Measurements from ENCODE around the gene SIRPA. TPM values are rescaled to one million over a fixed set of nuclear protein-coding genes. Genes with fewer than 3 reads are reported as not detected.

Gene SIRPA
- total RNA-seq, 1 donor from 2014 or later, result 6.8 TPM

DNA sequence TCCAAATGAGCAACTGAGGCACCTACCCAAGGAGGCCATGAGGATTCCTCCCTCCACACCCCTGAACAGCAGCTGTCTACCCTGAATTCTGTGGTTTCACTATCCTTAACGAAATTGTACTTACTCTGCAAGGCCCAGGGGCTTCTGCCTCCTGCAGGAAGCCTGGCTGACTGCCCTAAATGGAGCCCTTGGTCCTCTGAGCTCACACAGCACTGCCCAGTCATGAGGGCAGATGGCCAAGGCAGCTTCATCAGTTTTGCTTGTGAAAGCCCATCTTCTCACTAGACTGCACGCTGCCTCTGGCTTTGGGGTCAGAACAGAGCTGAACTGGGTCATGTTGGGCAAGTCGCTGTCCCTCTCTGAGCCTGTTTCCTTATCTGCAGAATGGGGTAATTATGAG, 26.4 kb upstream of the SIRPA start:
- no peak overlapping the region for H3K4me3 Mint-ChIP-seq
- no peak overlapping the region for H3K27ac Mint-ChIP-seq
- TF ChIP-seq, protein P1, sequence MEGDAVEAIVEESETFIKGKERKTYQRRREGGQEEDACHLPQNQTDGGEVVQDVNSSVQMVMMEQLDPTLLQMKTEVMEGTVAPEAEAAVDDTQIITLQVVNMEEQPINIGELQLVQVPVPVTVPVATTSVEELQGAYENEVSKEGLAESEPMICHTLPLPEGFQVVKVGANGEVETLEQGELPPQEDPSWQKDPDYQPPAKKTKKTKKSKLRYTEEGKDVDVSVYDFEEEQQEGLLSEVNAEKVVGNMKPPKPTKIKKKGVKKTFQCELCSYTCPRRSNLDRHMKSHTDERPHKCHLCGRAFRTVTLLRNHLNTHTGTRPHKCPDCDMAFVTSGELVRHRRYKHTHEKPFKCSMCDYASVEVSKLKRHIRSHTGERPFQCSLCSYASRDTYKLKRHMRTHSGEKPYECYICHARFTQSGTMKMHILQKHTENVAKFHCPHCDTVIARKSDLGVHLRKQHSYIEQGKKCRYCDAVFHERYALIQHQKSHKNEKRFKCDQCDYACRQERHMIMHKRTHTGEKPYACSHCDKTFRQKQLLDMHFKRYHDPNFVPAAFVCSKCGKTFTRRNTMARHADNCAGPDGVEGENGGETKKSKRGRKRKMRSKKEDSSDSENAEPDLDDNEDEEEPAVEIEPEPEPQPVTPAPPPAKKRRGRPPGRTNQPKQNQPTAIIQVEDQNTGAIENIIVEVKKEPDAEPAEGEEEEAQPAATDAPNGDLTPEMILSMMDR (IDR thresholded peaks at IDR 0.05; ENCODE audit: unreplicated experiment), result no peak
- no peaks in the 10 kb centered on the region for H3K4me1 Mint-ChIP-seq
- peaks cover 4% of the 10 kb centered on the region for H3K9me3 Mint-ChIP-seq
- DNase-seq (ENCODE audit: low spot score in 2 of 2, unreplicated experiment in 2 of 2), result no peak
- peaks cover 24% of the 10 kb centered on the region for H3K27me3 Mint-ChIP-seq (ENCODE audit: low read depth)
- no peaks in the 10 kb centered on the region for H3K36me3 Mint-ChIP-seq

GRCh38 chr20:1870323-1870722, 24.9 kb upstream of the SIRPA start:
- H3K4me1 Mint-ChIP-seq, result no peaks in the 10 kb centered on the region
- H3K36me3 Mint-ChIP-seq, result no peaks in the 10 kb centered on the region
- TF ChIP-seq, protein P1 (IDR thresholded peaks at IDR 0.05; ENCODE audit: unreplicated experiment), result no peak
- no peak overlapping the region for H3K27ac Mint-ChIP-seq
- H3K27me3 Mint-ChIP-seq (ENCODE audit: low read depth), result peaks cover 18% of the 10 kb centered on the region
- H3K4me3 Mint-ChIP-seq, result no peak overlapping the region
- peaks cover 4% of the 10 kb centered on the region for H3K9me3 Mint-ChIP-seq
- no peak for DNase-seq (ENCODE audit: low spot score in 2 of 2, unreplicated experiment in 2 of 2)

DNA sequence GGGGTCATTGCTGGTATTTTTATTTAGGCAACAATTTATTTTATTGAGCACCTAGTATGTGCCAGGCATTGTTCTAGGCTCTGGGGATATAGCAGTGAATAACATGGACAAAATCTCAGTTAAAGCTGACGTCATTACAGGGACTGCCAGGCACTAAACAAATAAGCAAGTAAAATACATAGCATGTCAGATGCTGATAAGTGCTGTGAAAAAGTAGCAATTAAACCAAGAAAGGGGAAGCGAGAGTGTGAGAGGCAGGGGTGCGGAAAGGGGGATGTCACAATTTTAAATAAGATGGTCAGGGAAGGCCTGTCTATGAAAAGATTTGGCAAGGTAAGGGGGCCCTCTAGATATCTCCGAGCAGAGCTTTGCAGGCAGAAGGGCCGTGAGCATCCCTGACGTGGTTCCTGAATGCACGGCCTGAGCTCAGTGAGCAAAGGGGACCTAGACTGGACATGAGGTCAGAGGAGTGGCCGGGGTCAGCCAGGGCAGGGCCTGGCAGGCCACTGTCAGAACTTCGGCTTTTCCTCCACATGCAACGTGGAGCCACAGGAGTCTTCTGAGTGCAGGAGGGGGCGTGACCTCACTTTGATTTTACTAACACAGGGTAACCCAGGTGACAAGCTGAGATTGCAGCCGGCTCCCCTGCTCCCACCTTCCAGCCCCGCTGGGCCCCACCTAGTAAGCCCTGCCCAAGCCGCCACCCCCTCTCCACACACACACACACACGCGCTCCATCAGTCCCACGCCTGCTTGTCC, 24.2 kb upstream of the SIRPA start:
- H3K4me1 Mint-ChIP-seq, result no peaks in the 10 kb centered on the region
- no peak overlapping the region for H3K4me3 Mint-ChIP-seq
- TF ChIP-seq, protein P1 (IDR thresholded peaks at IDR 0.05; ENCODE audit: unreplicated experiment), result no peak
- H3K27me3 Mint-ChIP-seq (ENCODE audit: low read depth), result peaks cover 12% of the 10 kb centered on the region
- H3K36me3 Mint-ChIP-seq, result no peaks in the 10 kb centered on the region
- no peak for DNase-seq (ENCODE audit: low spot score in 2 of 2, unreplicated experiment in 2 of 2)
- H3K9me3 Mint-ChIP-seq, result peaks cover 4% of the 10 kb centered on the region
- H3K27ac Mint-ChIP-seq, result no peak overlapping the region

DNA sequence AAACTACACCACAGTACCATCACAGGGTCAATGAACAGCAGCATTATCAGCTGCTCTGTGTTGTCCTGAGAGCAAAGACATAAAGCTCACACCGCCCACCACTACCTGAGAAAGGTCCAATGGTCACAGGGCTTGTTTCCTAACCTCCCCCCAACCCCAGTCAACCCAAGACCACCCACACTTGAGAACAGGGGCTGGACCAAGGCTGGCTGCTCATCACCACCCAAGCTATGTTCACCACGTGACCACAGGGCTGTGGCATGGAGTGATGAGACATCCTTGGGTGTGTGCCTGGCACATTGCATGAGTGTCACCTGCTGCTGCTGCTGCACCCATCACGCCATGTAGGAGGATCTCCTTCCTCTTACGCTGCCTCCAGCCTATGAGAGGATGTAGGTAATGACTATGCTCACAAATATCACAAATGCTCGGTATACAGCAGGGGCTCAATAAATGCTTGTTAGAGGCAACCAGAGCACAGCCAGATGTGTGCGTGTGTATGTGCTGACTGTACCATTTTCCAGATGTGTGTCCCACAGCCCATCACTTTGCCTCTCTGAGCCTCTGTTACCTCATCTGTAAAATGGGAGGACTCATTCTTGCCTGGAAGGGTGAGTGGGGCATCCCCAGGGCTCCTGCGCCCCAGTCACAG, 23.3 kb upstream of the SIRPA start:
- DNase-seq (ENCODE audit: low spot score in 2 of 2, unreplicated experiment in 2 of 2), result no peak
- peaks cover 4% of the 10 kb centered on the region for H3K9me3 Mint-ChIP-seq

GRCh38 chr20:1872459-1873097, 22.6 kb upstream of the SIRPA start:
- no peaks in the 10 kb centered on the region for H3K4me1 Mint-ChIP-seq
- TF ChIP-seq, protein P1 (IDR thresholded peaks at IDR 0.05; ENCODE audit: unreplicated experiment), result no peak
- H3K9me3 Mint-ChIP-seq, result peaks cover 4% of the 10 kb centered on the region
- DNase-seq (ENCODE audit: low spot score in 2 of 2, unreplicated experiment in 2 of 2), result no peak
- H3K36me3 Mint-ChIP-seq, result no peaks in the 10 kb centered on the region
- H3K27me3 Mint-ChIP-seq (ENCODE audit: low read depth), result peaks cover 5% of the 10 kb centered on the region
- no peak overlapping the region for H3K4me3 Mint-ChIP-seq
- no peak overlapping the region for H3K27ac Mint-ChIP-seq

More for the DNA sequence above, 23.3 kb upstream of the SIRPA start:
- H3K4me3 Mint-ChIP-seq, result no peak overlapping the region
- no peaks in the 10 kb centered on the region for H3K4me1 Mint-ChIP-seq
- H3K27ac Mint-ChIP-seq, result no peak overlapping the region
- H3K27me3 Mint-ChIP-seq (ENCODE audit: low read depth), result peaks cover 9% of the 10 kb centered on the region
- TF ChIP-seq, protein P1 (IDR thresholded peaks at IDR 0.05; ENCODE audit: unreplicated experiment), result no peak
- H3K36me3 Mint-ChIP-seq, result no peaks in the 10 kb centered on the region
